MM.1S (cell line): Measurements from ENCODE around the gene VEZF1.

Source experiments
- DNase-seq: peaks from one replicate; pipeline ENCODE4 v3.0.0-alpha.2; 2015
- H2AFZ ChIP-seq: fragments of 300-600 bp; sonication (generic); 2 replicates; pipeline ENCODE4 v1.6.0; 2016; ENCODE audit warnings: antibody characterized with exemption, low read length
- H3F3A ChIP-seq: fragments of 300-600 bp; sonication (generic); 2 replicates; pipeline ENCODE4 v1.6.1; 2016; ENCODE audit warnings: mild to moderate bottlenecking, antibody characterized with exemption, low read length, moderate library complexity, mixed read lengths; ENCODE audit not compliant: insufficient read depth
- H3K27ac ChIP-seq: fragments of 300-600 bp; sonication (generic); 2 replicates; pipeline ENCODE4 v1.5.1; 2016; ENCODE audit warnings: mild to moderate bottlenecking, low read length
- H3K27me3 ChIP-seq: fragments of 300-600 bp; sonication (generic); replicated peaks from 2 replicates; pipeline ENCODE4 v1.6.0; 2016; ENCODE audit warnings: low read length; ENCODE audit not compliant: insufficient read depth
- H3K36me3 ChIP-seq: fragments of 300-600 bp; sonication (generic); replicated peaks from 2 replicates; pipeline ENCODE4 v1.6.1; 2016; ENCODE audit warnings: mild to moderate bottlenecking, low read length, mixed read lengths; ENCODE audit not compliant: insufficient read depth
- H3K4me1 ChIP-seq: fragments of 300-600 bp; sonication (generic); 2 replicates; pipeline ENCODE4 v1.6.1; 2016; ENCODE audit warnings: low read length, mixed read lengths
- H3K4me2 ChIP-seq: fragments of 300-600 bp; sonication (generic); 2 replicates; pipeline ENCODE4 v1.6.0; 2016; ENCODE audit warnings: low read depth, low read length
- H3K4me3 ChIP-seq: fragments of 300-600 bp; sonication (generic); 2 replicates; pipeline ENCODE4 v1.5.1; 2016; ENCODE audit warnings: low read length, mixed read lengths
- H3K79me2 ChIP-seq: fragments of 300-600 bp; sonication (generic); 2 replicates; pipeline ENCODE4 v1.6.1; 2016; ENCODE audit warnings: mixed run types, low read length, mixed read lengths
- H3K9ac ChIP-seq: fragments of 300-600 bp; sonication (generic); 2 replicates; pipeline ENCODE4 v1.6.1; 2016; ENCODE audit warnings: low read length, mixed read lengths
- H3K9me2 ChIP-seq: fragments of 300-600 bp; sonication (generic); replicated peaks from 2 replicates; pipeline ENCODE4 v1.6.1; 2016; ENCODE audit warnings: mild to moderate bottlenecking, low read length, mixed read lengths; ENCODE audit not compliant: insufficient read depth
- H3K9me3 ChIP-seq: fragments of 300-600 bp; sonication (generic); replicated peaks from 2 replicates; pipeline ENCODE4 v1.6.1; 2016; ENCODE audit warnings: mild to moderate bottlenecking, low read length, mixed read lengths; ENCODE audit not compliant: insufficient read depth
- H4K20me1 ChIP-seq: fragments of 300-600 bp; sonication (generic); 2 replicates; pipeline ENCODE4 v1.6.1; 2016; ENCODE audit warnings: mild to moderate bottlenecking, low read length, moderate library complexity, mixed read lengths; ENCODE audit not compliant: insufficient read depth
- EZH2 ChIP-seq: fragments of 300-600 bp; sonication (generic); optimal IDR thresholded peaks from 2 replicates; pipeline ENCODE3; 2017; ENCODE audit warnings: low read depth, mild to moderate bottlenecking, antibody characterized with exemption, low read length, mixed read lengths
- EZH2phosphoT487 ChIP-seq: fragments of 300-600 bp; sonication (generic); IDR thresholded peaks from 2 replicates; pipeline ENCODE4 v1.6.1; 2018; ENCODE audit warnings: antibody characterized with exemption, low read length
- TF ChIP-seq, protein P1 (sequence below): fragments of 300-600 bp; sonication (generic); IDR thresholded peaks from 2 replicates; pipeline ENCODE4 v1.5.1; 2016; ENCODE audit warnings: antibody characterized with exemption, low read length, mixed read lengths

VEZF1 gene

DNA sequence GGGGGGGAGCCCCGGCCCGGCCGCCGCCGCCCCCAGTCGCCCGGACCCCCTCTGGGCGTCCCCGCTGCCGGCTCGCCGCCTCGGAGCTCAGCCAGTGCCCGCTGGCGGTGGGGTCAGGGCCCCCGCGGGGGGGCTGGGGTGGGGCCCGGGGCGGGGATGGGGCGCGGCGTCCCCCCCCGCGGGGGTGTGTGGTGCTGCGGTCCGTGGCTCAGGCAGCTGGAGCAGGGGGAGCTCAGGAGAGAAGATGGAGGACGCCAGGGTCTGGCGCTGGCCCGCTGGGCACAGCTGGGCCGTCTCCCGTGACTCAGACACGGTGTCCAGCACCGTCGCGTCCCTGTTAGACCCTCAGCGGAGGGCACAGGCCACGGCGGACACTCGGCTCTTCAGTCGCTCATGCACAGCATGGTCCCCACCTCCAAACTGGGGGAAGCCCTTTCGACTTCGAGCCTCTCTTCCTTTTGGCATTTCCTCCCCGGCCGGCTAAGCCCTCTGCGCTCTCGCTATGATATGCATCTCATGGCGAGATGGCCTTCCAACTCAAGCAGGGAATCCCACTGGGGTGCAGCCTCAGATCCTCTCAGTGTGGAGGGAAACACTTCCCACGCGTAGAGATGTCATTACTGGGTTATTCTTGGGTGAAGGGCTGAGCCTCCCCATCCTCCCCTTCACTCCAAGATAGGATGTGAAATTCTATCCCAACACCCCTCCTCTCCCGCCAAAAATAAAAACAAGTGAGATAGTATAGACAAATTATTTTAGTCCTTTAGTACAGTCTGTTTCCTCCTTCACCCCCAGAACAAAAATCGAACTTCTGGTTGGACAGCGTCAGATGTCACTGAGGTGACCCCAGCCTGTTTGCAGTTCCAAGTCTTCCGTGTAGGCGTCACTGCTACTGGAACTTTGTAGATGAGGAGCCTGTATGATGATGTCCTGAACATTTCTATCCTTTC lies 522 bp upstream of the VEZF1 start:
- peak; percentile 67 for DNase-seq
- TF ChIP-seq, protein P1, sequence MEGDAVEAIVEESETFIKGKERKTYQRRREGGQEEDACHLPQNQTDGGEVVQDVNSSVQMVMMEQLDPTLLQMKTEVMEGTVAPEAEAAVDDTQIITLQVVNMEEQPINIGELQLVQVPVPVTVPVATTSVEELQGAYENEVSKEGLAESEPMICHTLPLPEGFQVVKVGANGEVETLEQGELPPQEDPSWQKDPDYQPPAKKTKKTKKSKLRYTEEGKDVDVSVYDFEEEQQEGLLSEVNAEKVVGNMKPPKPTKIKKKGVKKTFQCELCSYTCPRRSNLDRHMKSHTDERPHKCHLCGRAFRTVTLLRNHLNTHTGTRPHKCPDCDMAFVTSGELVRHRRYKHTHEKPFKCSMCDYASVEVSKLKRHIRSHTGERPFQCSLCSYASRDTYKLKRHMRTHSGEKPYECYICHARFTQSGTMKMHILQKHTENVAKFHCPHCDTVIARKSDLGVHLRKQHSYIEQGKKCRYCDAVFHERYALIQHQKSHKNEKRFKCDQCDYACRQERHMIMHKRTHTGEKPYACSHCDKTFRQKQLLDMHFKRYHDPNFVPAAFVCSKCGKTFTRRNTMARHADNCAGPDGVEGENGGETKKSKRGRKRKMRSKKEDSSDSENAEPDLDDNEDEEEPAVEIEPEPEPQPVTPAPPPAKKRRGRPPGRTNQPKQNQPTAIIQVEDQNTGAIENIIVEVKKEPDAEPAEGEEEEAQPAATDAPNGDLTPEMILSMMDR: no peak
- no peak for TF ChIP-seq EZH2
- TF ChIP-seq EZH2phosphoT487: no peak
- H2AFZ ChIP-seq: peak overlapping the region; percentile 81

DNA sequence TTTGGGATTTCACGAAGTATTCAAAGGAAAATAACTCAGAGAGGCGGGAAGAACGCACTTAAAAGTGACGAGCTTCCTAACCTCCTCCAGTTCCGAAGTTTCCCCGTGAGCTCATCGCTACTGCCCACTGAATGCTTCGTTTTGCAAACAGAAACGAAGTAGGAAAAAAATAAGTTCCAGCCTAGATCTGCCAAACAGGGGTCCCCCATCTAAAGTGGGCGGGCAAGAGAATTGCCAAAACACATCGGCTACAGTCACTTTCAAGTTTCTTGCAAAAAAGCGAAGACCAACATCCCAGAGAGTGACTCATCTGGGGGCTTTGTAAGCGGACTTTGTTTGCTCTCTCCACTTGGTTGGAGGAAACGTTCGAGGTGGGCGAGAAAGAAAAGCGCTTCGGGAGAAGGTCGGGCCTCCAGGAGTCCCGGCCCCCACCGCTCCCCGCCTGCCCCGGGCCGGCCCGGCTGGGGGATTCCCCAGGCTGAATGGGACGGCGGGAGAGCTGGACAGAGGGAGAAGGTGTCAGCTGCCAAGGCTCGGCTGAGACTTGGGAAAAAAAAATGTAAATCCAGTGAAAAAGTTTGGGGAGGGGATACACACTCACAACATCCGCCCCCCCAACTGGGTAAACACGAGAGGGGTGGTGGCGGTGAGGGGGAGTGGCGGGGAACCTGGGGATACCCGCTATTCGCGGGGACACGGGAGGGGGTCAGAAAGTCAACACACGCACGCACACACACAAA lies 1.0 kb downstream of the VEZF1 start:
- H3K27ac ChIP-seq: no peak overlapping the region
- no peak for DNase-seq

More for the DNA sequence above, 522 bp upstream of the VEZF1 start:
- peak overlapping the region; percentile 96 for H3K4me2 ChIP-seq
- peaks cover 16% of the 10 kb centered on the region for H3K4me1 ChIP-seq
- no peaks in the 10 kb centered on the region for H3K27me3 ChIP-seq
- H4K20me1 ChIP-seq: peaks cover 6% of the 10 kb centered on the region; the same call in 1 of the 2 replicates
- H3K27ac ChIP-seq: peak overlapping the region; percentile 41; the same call in 1 of the 2 replicates
- peak overlapping the region; percentile 92 for H3K4me3 ChIP-seq
- no peaks in the 10 kb centered on the region for H3K9me3 ChIP-seq
- H3K9me2 ChIP-seq: no peaks in the 10 kb centered on the region
- H3K79me2 ChIP-seq: peaks cover 40% of the 10 kb centered on the region
- peak overlapping the region; percentile 66 for H3K9ac ChIP-seq
- peaks cover 29% of the 10 kb centered on the region for H3F3A ChIP-seq
- no peaks in the 10 kb centered on the region for H3K36me3 ChIP-seq

DNA sequence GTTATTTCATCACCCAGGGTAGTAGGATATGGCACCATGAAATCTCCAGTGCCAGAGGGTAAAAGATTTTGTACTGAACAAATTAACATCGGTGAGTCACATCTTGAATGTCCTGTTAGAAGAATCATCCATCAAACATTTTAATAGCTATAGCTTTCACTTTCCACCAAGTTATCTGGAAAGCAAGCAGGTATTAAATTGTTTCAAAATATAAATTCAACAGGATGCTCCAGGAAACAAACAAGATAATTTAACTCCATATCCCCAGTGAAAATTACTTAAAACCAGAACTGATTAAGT lies 2.4 kb downstream of the VEZF1 start:
- Histone ChIP-seq H3F3A (peaks cover 21% of the 10 kb centered on the region), H3K4me3 (no peak overlapping the region), H3K27ac (no peak overlapping the region)

More for the DNA sequence above, 1.0 kb downstream of the VEZF1 start:
- Histone ChIP-seq H3K79me2 (peaks cover 46% of the 10 kb centered on the region), H3K27me3 (no peaks in the 10 kb centered on the region), H2AFZ (peak overlapping the region; percentile 43), H3K9me2 (no peaks in the 10 kb centered on the region), H3K4me3 (peak overlapping the region; percentile 83), H3K9me3 (no peaks in the 10 kb centered on the region), H3K4me1 (peaks cover 15% of the 10 kb centered on the region), H3K36me3 (no peaks in the 10 kb centered on the region), H3F3A (peaks cover 26% of the 10 kb centered on the region), H3K4me2 (peak overlapping the region; percentile 95), H3K9ac (peak overlapping the region; percentile 63; the same call in 1 of the 2 replicates), H4K20me1 (peaks cover 6% of the 10 kb centered on the region; the same call in 1 of the 2 replicates)
- TF ChIP-seq EZH2phosphoT487 (no peak), EZH2 (no peak)
- TF ChIP-seq, protein P1: no peak

More for the DNA sequence above, 2.4 kb downstream of the VEZF1 start:
- peaks cover 46% of the 10 kb centered on the region for H3K79me2 ChIP-seq
- H3K4me2 ChIP-seq: no peak overlapping the region
- H3K36me3 ChIP-seq: no peaks in the 10 kb centered on the region
- no peaks in the 10 kb centered on the region for H3K9me3 ChIP-seq
- no peak overlapping the region for H2AFZ ChIP-seq
- DNase-seq: no peak
- no peak overlapping the region for H3K9ac ChIP-seq
- H3K27me3 ChIP-seq: no peaks in the 10 kb centered on the region
- TF ChIP-seq, protein P1: no peak
- TF ChIP-seq EZH2 (no peak), EZH2phosphoT487 (no peak)
- H4K20me1 ChIP-seq: peaks cover 6% of the 10 kb centered on the region; the same call in 1 of the 2 replicates
- peaks cover 15% of the 10 kb centered on the region for H3K4me1 ChIP-seq
- H3K9me2 ChIP-seq: no peaks in the 10 kb centered on the region
